ENCODE data around the gene PTPRN2. TPM values are rescaled to one million over a fixed set of nuclear protein-coding genes. Genes with fewer than 3 reads are reported as not detected.

PTPRN2 gene
- total RNA-seq, 2 experiments from 2014 or later: 0.70 TPM; not detected in 1

GRCh38 chr7:157808042-157808441 is 779.6 kb downstream of the PTPRN2 start:
- no TSS peak for BruUV-seq (replicated peaks)
- POLR2A ChIA-PET: no interaction called here
- Histone ChIP-seq H4K20me1 (ENCODE audit: insufficient read depth, low read length) (no peaks in the 10 kb centered on the region), H3K36me3 (ENCODE audit: insufficient read depth, low read length) (no peaks in the 10 kb centered on the region), H3K4me2 (ENCODE audit: low read length) (no peak overlapping the region), H3K4me1 (ENCODE audit: insufficient read depth, low read length, poor library complexity, severe bottlenecking) (no peaks in the 10 kb centered on the region), H2AFZ (ENCODE audit: low read length) (no peak overlapping the region), H3K79me2 (ENCODE audit: insufficient read depth, low read depth, low read length) (no peaks in the 10 kb centered on the region), H3K27ac (ENCODE audit: low read depth, low read length, poor library complexity, severe bottlenecking) (no peak overlapping the region), H3K9me2 (ENCODE audit: insufficient read depth, low read length) (no peaks in the 10 kb centered on the region), H3K4me3 (ENCODE audit: low read depth, low read length, poor library complexity, severe bottlenecking) (no peak overlapping the region), H3K9me3 (ENCODE audit: low read length) (no peaks in the 10 kb centered on the region)
- DNase-seq (ENCODE audit: low spot score): no peak
- intact Hi-C loops (cut with micrococcal nuclease; ENCODE audit: unreplicated experiment): no loop called here
- TF ChIP-seq CTCF (conservative IDR thresholded peaks at IDR 0.05; ENCODE audit: low read length) (no peak), EZH2phosphoT487 (IDR thresholded peaks at IDR 0.05; ENCODE audit: borderline replicate concordance, low read depth, low read length) (no peak)
- CTCF ChIA-PET (ENCODE audit: unreplicated experiment): no interaction called here

- Histone ChIP-seq H3K4me1 (ENCODE audit: insufficient read depth, low read length, poor library complexity, severe bottlenecking) (no peaks in the 10 kb centered on the region), H3K27ac (ENCODE audit: low read depth, low read length, poor library complexity, severe bottlenecking) (no peak overlapping the region), H3K4me2 (ENCODE audit: low read length) (no peak overlapping the region), H4K20me1 (ENCODE audit: insufficient read depth, low read length) (no peaks in the 10 kb centered on the region), H3K9me3 (ENCODE audit: low read length) (no peaks in the 10 kb centered on the region), H3K36me3 (ENCODE audit: insufficient read depth, low read length) (no peaks in the 10 kb centered on the region), H3K9me2 (ENCODE audit: insufficient read depth, low read length) (no peaks in the 10 kb centered on the region), H3K4me3 (ENCODE audit: low read depth, low read length, poor library complexity, severe bottlenecking) (no peak overlapping the region), H2AFZ (ENCODE audit: low read length) (no peak overlapping the region), H3K79me2 (ENCODE audit: insufficient read depth, low read depth, low read length) (no peaks in the 10 kb centered on the region)
- intact Hi-C loops (cut with micrococcal nuclease; ENCODE audit: unreplicated experiment): no loop called here
- ChIA-PET CTCF (ENCODE audit: unreplicated experiment) (no interaction called here), POLR2A (no interaction called here)
- BruUV-seq (replicated peaks): no TSS peak
- no peak for DNase-seq (ENCODE audit: low spot score)
- TF ChIP-seq EZH2phosphoT487 (IDR thresholded peaks at IDR 0.05; ENCODE audit: borderline replicate concordance, low read depth, low read length) (no peak), CTCF (conservative IDR thresholded peaks at IDR 0.05; ENCODE audit: low read length) (no peak)
These were observed 780.1 kb downstream of the PTPRN2 start for GRCh38 chr7:157807510-157807909.

GRCh38 chr7:157806711-157807110 is 780.9 kb downstream of the PTPRN2 start:
- intact Hi-C loops (cut with micrococcal nuclease; ENCODE audit: unreplicated experiment): no loop called here
- H2AFZ ChIP-seq (ENCODE audit: low read length): no peak overlapping the region
- H3K9me3 ChIP-seq (ENCODE audit: low read length): no peaks in the 10 kb centered on the region
- POLR2A ChIA-PET: no interaction called here
- no peak overlapping the region for H3K4me2 ChIP-seq (ENCODE audit: low read length)
- DNase-seq (ENCODE audit: low spot score): no peak
- BruUV-seq (replicated peaks): no TSS peak
- TF ChIP-seq EZH2phosphoT487 (IDR thresholded peaks at IDR 0.05; ENCODE audit: borderline replicate concordance, low read depth, low read length): no peak
- no peak for TF ChIP-seq CTCF (conservative IDR thresholded peaks at IDR 0.05; ENCODE audit: low read length)
- H3K36me3 ChIP-seq (ENCODE audit: insufficient read depth, low read length): no peaks in the 10 kb centered on the region
- no peak overlapping the region for H3K4me3 ChIP-seq (ENCODE audit: low read depth, low read length, poor library complexity, severe bottlenecking)
- H3K79me2 ChIP-seq (ENCODE audit: insufficient read depth, low read depth, low read length): no peaks in the 10 kb centered on the region
- CTCF ChIA-PET (ENCODE audit: unreplicated experiment): no interaction called here
- H3K27ac ChIP-seq (ENCODE audit: low read depth, low read length, poor library complexity, severe bottlenecking): no peak overlapping the region
- no peaks in the 10 kb centered on the region for H4K20me1 ChIP-seq (ENCODE audit: insufficient read depth, low read length)
- no peaks in the 10 kb centered on the region for H3K9me2 ChIP-seq (ENCODE audit: insufficient read depth, low read length)
- no peaks in the 10 kb centered on the region for H3K4me1 ChIP-seq (ENCODE audit: insufficient read depth, low read length, poor library complexity, severe bottlenecking)

Measured in OCI-LY7 (cell line).